IMR-90 (cell line): ENCODE measurements around the gene IQCF2. TPM values are rescaled to one million over a fixed set of nuclear protein-coding genes. Genes with fewer than 3 reads are reported as not detected.

Experiments used
- ATAC-seq: fragments of 200-7000 bp; cut with Tn5 transposase; 2 replicates; pipeline ENCODE4 v1.9.1; 2020; ENCODE audit warnings: low read depth, mild to moderate bottlenecking, moderate library complexity
- BruUV-seq: library from RNA; stranded (reverse); fragments of 400-500 nt; replicated peaks from 2 replicates; lab custom pipeline; 2021; lab: Mats Ljungman, UMichigan
- CTCF ChIA-PET: fragments of 300-600 bp; formaldehyde crosslinking; extraction: SDS; loops from one replicate; lab custom pipeline; 2021; ENCODE audit warnings: antibody characterized with exemption; lab: Yijun Ruan, JAX
- POLR2A ChIA-PET: fragments of 300-600 bp; sonication (Branson Sonifier 250); formaldehyde crosslinking; loops from one replicate; lab custom pipeline; 2022; ENCODE audit warnings: antibody characterized with exemption; ENCODE audit not compliant: unreplicated experiment; lab: Charles Lee
- DNase-seq: peaks from one replicate; pipeline ENCODE4 v3.0.0; 2013
- H2AFZ ChIP-seq: replicated peaks from 2 replicates; pipeline ENCODE3; 2013; ENCODE audit warnings: low read length, mild to moderate bottlenecking; ENCODE audit not compliant: poor library complexity
- H2AK5ac ChIP-seq: 2 replicates; pipeline ENCODE4 v1.6.1; 2013; ENCODE audit warnings: low read depth, low read length, inconsistent platforms
- H2AK9ac ChIP-seq: replicated peaks from 2 replicates; pipeline ENCODE3; 2013; ENCODE audit warnings: mild to moderate bottlenecking, low read depth, low read length, moderate library complexity; ENCODE audit not compliant: poor library complexity
- H2BK120ac ChIP-seq: 2 replicates; pipeline ENCODE4 v1.6.1; 2013; ENCODE audit warnings: low read depth, low read length, inconsistent platforms
- H2BK15ac ChIP-seq: 3 replicates; pipeline ENCODE4 v1.6.1; 2013; ENCODE audit warnings: low read depth, low read length, inconsistent platforms
- H2BK20ac ChIP-seq: 2 replicates; pipeline ENCODE4 v1.6.1; 2013; ENCODE audit warnings: low read depth, mild to moderate bottlenecking, inconsistent platforms, low read length, moderate library complexity
- H2BK5ac ChIP-seq: 2 replicates; pipeline ENCODE4 v1.6.1; 2013; ENCODE audit warnings: mild to moderate bottlenecking, low read depth, low read length, inconsistent platforms; ENCODE audit not compliant: poor library complexity, severe bottlenecking
- H3K14ac ChIP-seq: replicated peaks from 2 replicates; pipeline ENCODE4 v1.6.1; 2013; ENCODE audit warnings: low read depth, low read length, inconsistent platforms
- H3K18ac ChIP-seq: 2 replicates; pipeline ENCODE4 v1.6.1; 2013; ENCODE audit warnings: low read depth, low read length, control low read depth
- H3K23ac ChIP-seq: 2 replicates; pipeline ENCODE4 v1.6.1; 2013; ENCODE audit warnings: low read depth, low read length, inconsistent platforms
- H3K27ac ChIP-seq: 2 replicates; pipeline ENCODE4 v1.5.1; 2013; ENCODE audit warnings: mild to moderate bottlenecking, control low read depth, low read length; ENCODE audit not compliant: insufficient read depth
- H3K27me3 ChIP-seq: 2 replicates; pipeline ENCODE4 v1.6.1; 2013; ENCODE audit warnings: low read length; ENCODE audit not compliant: control insufficient read depth, insufficient read depth
- H3K36me3 ChIP-seq: 2 replicates; pipeline ENCODE4 v1.6.1; 2013; ENCODE audit warnings: low read length, mixed read lengths; ENCODE audit not compliant: control insufficient read depth, insufficient read depth
- H3K4ac ChIP-seq: 2 replicates; pipeline ENCODE4 v1.6.1; 2013; ENCODE audit warnings: low read depth, low read length, inconsistent platforms
- H3K4me1 ChIP-seq: 2 replicates; pipeline ENCODE4 v1.6.1; 2013; ENCODE audit warnings: low read length, mixed read lengths; ENCODE audit not compliant: control insufficient read depth, insufficient read depth
- H3K4me2 ChIP-seq: 2 replicates; pipeline ENCODE4 v1.6.1; 2013; ENCODE audit warnings: low read depth, mild to moderate bottlenecking, control low read depth, low read length, moderate library complexity
- H3K4me3 ChIP-seq: 2 replicates; pipeline ENCODE4 v1.5.1; 2013; ENCODE audit warnings: low read depth, mild to moderate bottlenecking, control low read depth, low read length, moderate library complexity; ENCODE audit not compliant: insufficient read depth
- H3K56ac ChIP-seq: 2 replicates; pipeline ENCODE4 v1.6.1; 2013; ENCODE audit warnings: low read length, inconsistent platforms; ENCODE audit not compliant: insufficient read depth; ENCODE audit errors: extremely low read depth
- H3K79me1 ChIP-seq, 2 experiments: 2 replicates each; pipeline ENCODE4 v1.6.1; 2013; ENCODE audit warnings: low read length in 2 of 2, inconsistent platforms in 1 of 2, low read depth in 1 of 2
- H3K9ac ChIP-seq: 2 replicates; pipeline ENCODE4 v1.6.1; 2013; ENCODE audit warnings: low read depth, low read length, control low read depth
- H3K9me1 ChIP-seq: 2 replicates; pipeline ENCODE4 v1.6.1; 2013; ENCODE audit warnings: low read length, inconsistent platforms; ENCODE audit not compliant: insufficient read depth
- H3K9me3 ChIP-seq: 2 replicates; pipeline ENCODE4 v1.6.1; 2013; ENCODE audit warnings: low read length; ENCODE audit not compliant: control insufficient read depth, insufficient read depth
- H4K20me1 ChIP-seq: 2 replicates; pipeline ENCODE4 v1.6.1; 2013; ENCODE audit warnings: low read length, inconsistent platforms; ENCODE audit not compliant: insufficient read depth
- H4K5ac ChIP-seq: 2 replicates; pipeline ENCODE4 v1.6.1; 2013; ENCODE audit warnings: mild to moderate bottlenecking, low read depth, low read length, control low read depth
- H4K8ac ChIP-seq, 2 experiments: 2 replicates each; pipeline ENCODE4 v1.6.1; 2013; ENCODE audit warnings: low read depth in 2 of 2, low read length in 2 of 2, control low read depth in 1 of 2, inconsistent platforms in 1 of 2
- H4K91ac ChIP-seq: 2 replicates; pipeline ENCODE4 v1.6.1; 2013; ENCODE audit warnings: low read depth, low read length, inconsistent platforms; ENCODE audit not compliant: insufficient read depth
- CEBPB ChIP-seq: IDR thresholded peaks from 2 replicates; pipeline ENCODE4 v1.6.1; 2012; ENCODE audit warnings: low read depth, low read length, improper control_type of control experiment
- NFE2L2 ChIP-seq: fragments of 150-350 bp; IDR thresholded peaks from 2 replicates; pipeline ENCODE4 v1.6.1; 2016; ENCODE audit warnings: low read depth, mild to moderate bottlenecking, low read length
- WGBS, 2 experiments: methylation state at CpG; one replicate each; pipeline versions ENCODE4 v1.1.5 to v1.1.7; 2013; ENCODE audit warnings: missing lambda C conversion rate in 2 of 2; ENCODE audit not compliant: insufficient read length in 1 of 2; ENCODE audit errors: extremely low coverage in 2 of 2; 5-methylcytosine and 5-hydroxymethylcytosine counted together
- dilution Hi-C: fragments of 300-500 bp; cut with HindIII; formaldehyde crosslinking; loops from one replicate; pipeline ENCODE4 v1.14.3; 2018; ENCODE audit warnings: low sequenced_read_pairs; ENCODE audit not compliant: unreplicated experiment
- in situ Hi-C: fragments of 300-500 bp; cut with MboI; formaldehyde crosslinking; loops from 3 replicates; pipeline ENCODE4 v1.14.3; 2019; ENCODE audit warnings: low sequenced_read_pairs, inconsistent platforms, mixed read lengths
- intact Hi-C: fragments of 100-400 bp; cut with micrococcal nuclease; formaldehyde crosslinking; loops from 2 replicates; pipeline ENCODE4 v1.10.0; 2022
- polyA plus RNA-seq, 3 experiments: library from polyadenylated mRNA; depleted of rRNA; stranded (reverse); fragments of >200 nt; gene quantifications; 2 replicates each; pipeline ENCODE4 v1.2.3, GENCODE V29; 2012; ENCODE audit warnings: low replicate concordance in 1 of 3
- total RNA-seq: library from RNA; depleted of rRNA; stranded (reverse); fragments of >200 nt; gene quantifications from 2 replicates; pipeline ENCODE4 v1.2.3, GENCODE V29; 2012

The IQCF2 gene
- total and polyA plus RNA-seq, 2 of the 4 experiments (the other 2 are of a cell fraction): not detected

GRCh38 chr3:51873876-51874275 is 12.5 kb downstream of the IQCF2 start:
- no peak overlapping the region for H3K4ac ChIP-seq
- no peak overlapping the region for H2AK5ac ChIP-seq
- POLR2A ChIA-PET: no interaction called here
- H3K4me2 ChIP-seq: no peak overlapping the region
- no peak overlapping the region for H4K5ac ChIP-seq
- H2AFZ ChIP-seq: no peak overlapping the region
- intact Hi-C loops (no loop called here), in situ Hi-C loops (no loop called here), dilution Hi-C loops (no loop called here)
- H3K4me1 ChIP-seq: no peaks in the 10 kb centered on the region
- no peaks in the 10 kb centered on the region for H3K9me3 ChIP-seq
- peaks cover 1% of the 10 kb centered on the region; the same call in 1 of the 2 replicates for H3K27me3 ChIP-seq
- no peaks in the 10 kb centered on the region for H4K20me1 ChIP-seq
- H3K4me3 ChIP-seq: no peak overlapping the region
- H3K79me1 ChIP-seq: no peaks in the 10 kb centered on the region
- H2BK20ac ChIP-seq: no peak overlapping the region
- no peak overlapping the region for H4K91ac ChIP-seq
- no peaks in the 10 kb centered on the region for H3K9me1 ChIP-seq
- H3K36me3 ChIP-seq: no peaks in the 10 kb centered on the region
- H2BK15ac ChIP-seq: no peak overlapping the region
- 81% methylated on average over 4 of the region's 10 CpGs; no CpG with 5 or more reads in 1 of the 2 experiments for WGBS, 2 experiments
- no peak overlapping the region for H2BK120ac ChIP-seq
- no peak overlapping the region for H2AK9ac ChIP-seq
- no peak overlapping the region for H4K8ac ChIP-seq
- DNase-seq: no peak
- H2BK5ac ChIP-seq: no peak overlapping the region
- no peak overlapping the region for H3K18ac ChIP-seq
- no peak overlapping the region for H3K9ac ChIP-seq
- no peak overlapping the region for H3K14ac ChIP-seq
- no peak overlapping the region for H3K23ac ChIP-seq
- ATAC-seq: no peak
- TF ChIP-seq CEBPB (no peak), NFE2L2 (no peak)
- BruUV-seq: no TSS peak
- H3K56ac ChIP-seq: no peak overlapping the region
- CTCF ChIA-PET: no interaction called here
- no peak overlapping the region for H3K27ac ChIP-seq
